Liver (tissue), 9 donors: Measurements from ENCODE around the gene C19orf53. TPM values are rescaled to one million over a fixed set of nuclear protein-coding genes. Genes with fewer than 3 reads are reported as not detected.
"Not testable (repeated sequence)": the region's sequence is repeated elsewhere in the genome, so short reads cannot be mapped to it uniquely, and the experiment has no call there.

Source experiments
- DNase-seq: peaks from one replicate; pipeline ENCODE4 v3.0.0-alpha.2; 2017; ENCODE audit warnings: low spot score
- H3K27ac ChIP-seq, 2 donors: one replicate each; pipeline ENCODE4 v1.7.0; 2013; ENCODE audit warnings: inconsistent platforms in 2 of 2, low read length in 2 of 2, control low read depth in 1 of 2, low read depth in 1 of 2, mild to moderate bottlenecking in 1 of 2
- H3K27me3 ChIP-seq, 4 donors: one replicate each; pipeline versions ENCODE4 v1.6.1 to v1.7.0; 2013; ENCODE audit warnings: low read length in 3 of 4, inconsistent platforms in 1 of 4, mild to moderate bottlenecking in 1 of 4, moderate library complexity in 1 of 4; ENCODE audit not compliant: control insufficient read depth in 4 of 4, insufficient read depth in 4 of 4
- H3K36me3 ChIP-seq, 4 donors: one replicate each; pipeline versions ENCODE4 v1.6.1 to v1.7.0; 2013; ENCODE audit warnings: low read length in 3 of 4, mild to moderate bottlenecking in 3 of 4, low read depth in 1 of 4, moderate library complexity in 1 of 4; ENCODE audit not compliant: control insufficient read depth in 4 of 4, insufficient read depth in 3 of 4
- H3K4me1 ChIP-seq, 4 donors: one replicate each; pipeline versions ENCODE4 v1.6.1 to v1.7.0; 2013; ENCODE audit warnings: low read length in 3 of 4, mild to moderate bottlenecking in 3 of 4, moderate library complexity in 1 of 4; ENCODE audit not compliant: control insufficient read depth in 4 of 4, insufficient read depth in 4 of 4
- H3K4me3 ChIP-seq, 3 donors: one replicate each; pipeline versions ENCODE4 v1.6.1 to v1.7.0; 2013; ENCODE audit warnings: low read length in 3 of 3, control low read depth in 1 of 3, low read depth in 1 of 3, mild to moderate bottlenecking in 1 of 3
- H3K9ac ChIP-seq, 2 donors: one replicate each; pipeline ENCODE4 v1.7.0; 2013; ENCODE audit warnings: low read length in 2 of 2, mild to moderate bottlenecking in 2 of 2, moderate library complexity in 2 of 2, control low read depth in 1 of 2, low read depth in 1 of 2
- H3K9me3 ChIP-seq, 4 donors: one replicate each; pipeline versions ENCODE4 v1.6.1 to v1.7.0; 2013; ENCODE audit warnings: low read length in 3 of 4; ENCODE audit not compliant: control insufficient read depth in 4 of 4
- EGR1 ChIP-seq, 2 donors: IDR thresholded peaks; 2 replicates each; pipeline ENCODE4 v1.6.1; 2016 to 2018; ENCODE audit warnings: antibody characterized with exemption in 2 of 2, low read depth in 2 of 2
- FOXA1 ChIP-seq: IDR thresholded peaks from 2 replicates; pipeline ENCODE4 v1.6.1; 2016; ENCODE audit warnings: antibody characterized with exemption
- FOXA2 ChIP-seq: IDR thresholded peaks from 2 replicates; pipeline ENCODE4 v1.6.1; 2016; ENCODE audit warnings: antibody characterized with exemption
- HNF4A ChIP-seq, 2 donors: conservative IDR thresholded peaks; 2 replicates each; pipeline ENCODE4 v1.6.1; 2016; ENCODE audit warnings: antibody characterized with exemption in 2 of 2, mild to moderate bottlenecking in 2 of 2
- HNF4G ChIP-seq: IDR thresholded peaks from 2 replicates; pipeline ENCODE4 v1.6.1; 2016; ENCODE audit warnings: antibody characterized with exemption
- JUND ChIP-seq, 2 donors: IDR thresholded peaks; 2 replicates each; pipeline ENCODE4 v1.6.1; 2016; ENCODE audit warnings: antibody characterized with exemption in 2 of 2
- NR2F2 ChIP-seq: IDR thresholded peaks from 2 replicates; pipeline ENCODE4 v1.6.1; 2016; ENCODE audit warnings: antibody characterized with exemption
- RAD21 ChIP-seq, 2 donors: IDR thresholded peaks; 2 replicates each; pipeline ENCODE4 v1.6.1; 2016; ENCODE audit warnings: antibody characterized with exemption in 2 of 2, mild to moderate bottlenecking in 2 of 2
- RXRA ChIP-seq, 2 donors: IDR thresholded peaks; 2 replicates each; pipeline ENCODE4 v1.6.1; 2017 to 2018; ENCODE audit warnings: antibody characterized with exemption in 2 of 2, mild to moderate bottlenecking in 1 of 2
- SP1 ChIP-seq: IDR thresholded peaks from 2 replicates; pipeline ENCODE4 v1.6.1; 2018; ENCODE audit warnings: antibody characterized with exemption, mild to moderate bottlenecking
- TAF1 ChIP-seq: conservative IDR thresholded peaks from 2 replicates; pipeline ENCODE4 v1.6.1; 2016; ENCODE audit warnings: antibody characterized with exemption, mild to moderate bottlenecking
- YY1 ChIP-seq: IDR thresholded peaks from 2 replicates; pipeline ENCODE4 v1.6.1; 2016; ENCODE audit warnings: antibody characterized with exemption, mild to moderate bottlenecking
- WGBS: extraction: QIAGEN DNeasy Blood & Tissue Kit; methylation state at CpG from one replicate; pipeline ENCODE4 v1.1.7; 2013; 5-methylcytosine and 5-hydroxymethylcytosine counted together
- polyA plus RNA-seq, 2 donors: library from polyadenylated mRNA; stranded (reverse) in 1 of 2; unstranded in 1 of 2; fragments of 200-250 nt in 1 of 2; fragments of >200 nt in 1 of 2; fragmentation: Nextera tagmentation in 1 of 2; extraction: Ambion mirVana in 1 of 2; gene quantifications; one replicate each; pipeline versions ENCODE4 v1.2.1 to v1.2.3, GENCODE V29; 2013 to 2015
- total RNA-seq, 2 donors: library from RNA; depleted of rRNA; stranded (reverse); fragments of >200 nt; gene quantifications; one replicate each; pipeline ENCODE4 v1.2.3, GENCODE V29; 2014
- TF ChIP-seq, protein P1 (sequence below): IDR thresholded peaks from 2 replicates; pipeline ENCODE4 v1.6.1; 2016; ENCODE audit warnings: antibody characterized with exemption
- TF ChIP-seq, protein P2 (sequence below): IDR thresholded peaks from 2 replicates; pipeline ENCODE4 v1.6.1; 2016; ENCODE audit warnings: antibody characterized with exemption
- TF ChIP-seq, protein P3 (sequence below): fragments of 150-350 bp; IDR thresholded peaks from 2 replicates; pipeline ENCODE4 v1.5.1; 2017; ENCODE audit warnings: improper control_type of control experiment, low read depth, low read length; ENCODE audit not compliant: missing input control
- TF ChIP-seq, protein P4 (sequence below): IDR thresholded peaks from 2 replicates; pipeline ENCODE4 v1.6.1; 2016; ENCODE audit warnings: antibody characterized with exemption, mild to moderate bottlenecking
- donor health status: healthy.
- donor health status: healthy.
- donor health status: healthy.
- donor health status: healthy.
- donor health status: healthy.

The C19orf53 gene
- total and polyA plus RNA-seq, 4 donors = 18.5 to 88.5 (median 59.5) TPM

DNA sequence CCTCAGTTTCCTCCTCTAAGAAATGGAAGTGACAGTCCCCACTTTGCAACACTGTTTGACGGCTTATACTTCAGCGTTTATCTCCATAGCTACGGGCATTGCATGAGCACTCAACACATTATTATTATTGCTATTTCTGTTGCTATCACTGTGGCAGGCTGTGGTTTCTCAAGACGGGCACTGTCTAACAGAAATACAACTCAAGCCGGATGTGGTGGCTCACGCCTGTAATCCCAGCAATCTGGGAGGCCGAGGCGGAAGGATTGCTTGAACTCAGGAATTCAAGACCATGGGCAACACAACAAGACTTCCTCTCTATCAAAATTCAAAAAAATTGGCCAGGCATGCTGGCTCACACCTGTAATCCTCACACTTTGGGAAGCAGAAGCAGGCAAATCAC is 16.1 kb downstream of the C19orf53 start:
- DNase-seq = no peak
- Histone ChIP-seq H3K4me1 (peaks cover 0 to 6% (median 2%) of the 10 kb centered on the region in 4 donors), H3K4me3 (no peak overlapping the region), H3K27me3 (no peaks in the 10 kb centered on the region), H3K36me3 (no peaks in the 10 kb centered on the region), H3K9me3 (no peaks in the 10 kb centered on the region), H3K9ac (no peak overlapping the region), H3K27ac (no peak overlapping the region)
- 79% methylated on average over 8 of the region's 8 CpGs for WGBS
- no peak for TF ChIP-seq FOXA2
- no peak for TF ChIP-seq HNF4G
- TF ChIP-seq YY1 = no peak
- no peak for TF ChIP-seq JUND (IDR thresholded peaks at IDR 0.05)
- TF ChIP-seq, protein P1, sequence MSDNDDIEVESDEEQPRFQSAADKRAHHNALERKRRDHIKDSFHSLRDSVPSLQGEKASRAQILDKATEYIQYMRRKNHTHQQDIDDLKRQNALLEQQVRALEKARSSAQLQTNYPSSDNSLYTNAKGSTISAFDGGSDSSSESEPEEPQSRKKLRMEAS = no peak
- TF ChIP-seq RXRA (IDR thresholded peaks at IDR 0.05) = no peak
- TF ChIP-seq, protein P2, sequence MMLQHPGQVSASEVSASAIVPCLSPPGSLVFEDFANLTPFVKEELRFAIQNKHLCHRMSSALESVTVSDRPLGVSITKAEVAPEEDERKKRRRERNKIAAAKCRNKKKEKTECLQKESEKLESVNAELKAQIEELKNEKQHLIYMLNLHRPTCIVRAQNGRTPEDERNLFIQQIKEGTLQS = no peak
- TF ChIP-seq FOXA1 = no peak
- TF ChIP-seq HNF4A (conservative IDR thresholded peaks at IDR 0.05) = no peak
- no peak for TF ChIP-seq TAF1
- TF ChIP-seq RAD21 (IDR thresholded peaks at IDR 0.05) = no peak
- TF ChIP-seq, protein P3, sequence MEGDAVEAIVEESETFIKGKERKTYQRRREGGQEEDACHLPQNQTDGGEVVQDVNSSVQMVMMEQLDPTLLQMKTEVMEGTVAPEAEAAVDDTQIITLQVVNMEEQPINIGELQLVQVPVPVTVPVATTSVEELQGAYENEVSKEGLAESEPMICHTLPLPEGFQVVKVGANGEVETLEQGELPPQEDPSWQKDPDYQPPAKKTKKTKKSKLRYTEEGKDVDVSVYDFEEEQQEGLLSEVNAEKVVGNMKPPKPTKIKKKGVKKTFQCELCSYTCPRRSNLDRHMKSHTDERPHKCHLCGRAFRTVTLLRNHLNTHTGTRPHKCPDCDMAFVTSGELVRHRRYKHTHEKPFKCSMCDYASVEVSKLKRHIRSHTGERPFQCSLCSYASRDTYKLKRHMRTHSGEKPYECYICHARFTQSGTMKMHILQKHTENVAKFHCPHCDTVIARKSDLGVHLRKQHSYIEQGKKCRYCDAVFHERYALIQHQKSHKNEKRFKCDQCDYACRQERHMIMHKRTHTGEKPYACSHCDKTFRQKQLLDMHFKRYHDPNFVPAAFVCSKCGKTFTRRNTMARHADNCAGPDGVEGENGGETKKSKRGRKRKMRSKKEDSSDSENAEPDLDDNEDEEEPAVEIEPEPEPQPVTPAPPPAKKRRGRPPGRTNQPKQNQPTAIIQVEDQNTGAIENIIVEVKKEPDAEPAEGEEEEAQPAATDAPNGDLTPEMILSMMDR = no peak
- TF ChIP-seq, protein P4, sequence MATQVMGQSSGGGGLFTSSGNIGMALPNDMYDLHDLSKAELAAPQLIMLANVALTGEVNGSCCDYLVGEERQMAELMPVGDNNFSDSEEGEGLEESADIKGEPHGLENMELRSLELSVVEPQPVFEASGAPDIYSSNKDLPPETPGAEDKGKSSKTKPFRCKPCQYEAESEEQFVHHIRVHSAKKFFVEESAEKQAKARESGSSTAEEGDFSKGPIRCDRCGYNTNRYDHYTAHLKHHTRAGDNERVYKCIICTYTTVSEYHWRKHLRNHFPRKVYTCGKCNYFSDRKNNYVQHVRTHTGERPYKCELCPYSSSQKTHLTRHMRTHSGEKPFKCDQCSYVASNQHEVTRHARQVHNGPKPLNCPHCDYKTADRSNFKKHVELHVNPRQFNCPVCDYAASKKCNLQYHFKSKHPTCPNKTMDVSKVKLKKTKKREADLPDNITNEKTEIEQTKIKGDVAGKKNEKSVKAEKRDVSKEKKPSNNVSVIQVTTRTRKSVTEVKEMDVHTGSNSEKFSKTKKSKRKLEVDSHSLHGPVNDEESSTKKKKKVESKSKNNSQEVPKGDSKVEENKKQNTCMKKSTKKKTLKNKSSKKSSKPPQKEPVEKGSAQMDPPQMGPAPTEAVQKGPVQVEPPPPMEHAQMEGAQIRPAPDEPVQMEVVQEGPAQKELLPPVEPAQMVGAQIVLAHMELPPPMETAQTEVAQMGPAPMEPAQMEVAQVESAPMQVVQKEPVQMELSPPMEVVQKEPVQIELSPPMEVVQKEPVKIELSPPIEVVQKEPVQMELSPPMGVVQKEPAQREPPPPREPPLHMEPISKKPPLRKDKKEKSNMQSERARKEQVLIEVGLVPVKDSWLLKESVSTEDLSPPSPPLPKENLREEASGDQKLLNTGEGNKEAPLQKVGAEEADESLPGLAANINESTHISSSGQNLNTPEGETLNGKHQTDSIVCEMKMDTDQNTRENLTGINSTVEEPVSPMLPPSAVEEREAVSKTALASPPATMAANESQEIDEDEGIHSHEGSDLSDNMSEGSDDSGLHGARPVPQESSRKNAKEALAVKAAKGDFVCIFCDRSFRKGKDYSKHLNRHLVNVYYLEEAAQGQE = no peak
- no peak for TF ChIP-seq SP1
- TF ChIP-seq NR2F2 = no peak
- TF ChIP-seq EGR1 (IDR thresholded peaks at IDR 0.05; ENCODE audit: low read depth in 2 of 2) = no peak

DNA sequence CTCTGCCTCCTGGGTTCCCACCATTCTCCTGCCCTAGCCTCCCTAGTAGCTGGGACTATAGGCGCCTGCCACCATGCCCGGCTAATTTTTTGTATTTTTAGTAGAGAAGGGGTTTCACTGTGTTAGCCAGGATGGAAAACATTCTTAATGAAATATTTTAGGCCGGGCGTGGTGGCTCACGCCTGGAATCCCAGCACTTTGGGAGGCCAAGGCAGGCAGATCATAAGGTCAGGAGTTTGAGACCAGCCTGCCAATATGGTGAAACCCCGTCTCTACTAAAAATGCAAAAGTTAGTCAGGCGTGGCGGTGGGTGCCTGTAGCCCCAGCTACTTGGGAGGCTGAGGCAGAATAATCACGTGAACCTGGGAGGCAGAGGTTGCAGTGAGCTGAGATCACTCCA is 19.1 kb downstream of the C19orf53 start:
- H3K9me3 ChIP-seq, H3K9ac ChIP-seq, H3K27ac ChIP-seq, H3K4me3 ChIP-seq, H3K27me3 ChIP-seq, DNase-seq, H3K36me3 ChIP-seq: not testable (repeated sequence)
- peaks cover 0 to 14% (median 9%) of the 10 kb centered on the region in 4 donors for H3K4me1 ChIP-seq
- WGBS = 92% methylated on average over 9 of the region's 9 CpGs
